Endothelial cell of umbilical vein (primary cell): ENCODE results near the gene TSPAN18. TPM values are rescaled to one million over a fixed set of nuclear protein-coding genes. Genes with fewer than 3 reads are reported as not detected.

Experiments used
- BruUV-seq: library from RNA; stranded (reverse); fragments of 400-500 nt; replicated peaks from 2 replicates; lab custom pipeline; 2021; lab: Mats Ljungman, UMichigan
- CTCF ChIA-PET: fragments of 300-600, 350-600 bp; sonication (Branson Sonifier 250); formaldehyde crosslinking; loops from one replicate; lab custom pipeline; 2021; ENCODE audit warnings: antibody characterized with exemption, inconsistent platforms; lab: Charles Lee
- POLR2A ChIA-PET: fragments of 300-600, 350-600 bp; sonication (Branson Sonifier 250); formaldehyde crosslinking; loops from one replicate; lab custom pipeline; 2021; ENCODE audit warnings: antibody characterized with exemption, inconsistent platforms; lab: Charles Lee
- DNase-seq: peaks from one replicate; pipeline ENCODE4 v3.0.0-alpha.2; 2011; ENCODE audit warnings: low read depth, low spot score
- FAIRE-seq: peaks from 2 replicates; lab custom pipeline; 2011; peaks lifted over from hg19 to GRCh38; lab: Jason Lieb, UNC
- H2AFZ ChIP-seq: 2 replicates; pipeline ENCODE4 v1.6.0; 2012; ENCODE audit warnings: low read depth, low read length, control low read depth, inconsistent platforms
- H3K27ac ChIP-seq: 2 replicates; pipeline ENCODE4 v1.5.1; 2011; ENCODE audit warnings: low read depth, mild to moderate bottlenecking, control low read depth, low read length, moderate library complexity; ENCODE audit not compliant: insufficient read depth
- H3K27me3 ChIP-seq, 2 experiments: 2 replicates each; pipeline versions ENCODE4 v1.6.0 to v1.6.1; 2011; ENCODE audit warnings: low read length in 2 of 2, mixed read lengths in 1 of 2; ENCODE audit not compliant: control insufficient read depth in 2 of 2, insufficient read depth in 2 of 2
- H3K36me3 ChIP-seq, 2 experiments: 2 replicates in 1 of 2; 3 replicates in 1 of 2; pipeline ENCODE4 v1.5.1; 2011; ENCODE audit warnings: low read length in 2 of 2, mild to moderate bottlenecking in 1 of 2, moderate library complexity in 1 of 2; ENCODE audit not compliant: control insufficient read depth in 2 of 2, insufficient read depth in 2 of 2; ENCODE audit errors: extremely low read depth in 1 of 2
- H3K4me1 ChIP-seq: 3 replicates; pipeline ENCODE4 v1.5.1; 2011; ENCODE audit warnings: mild to moderate bottlenecking, low read length; ENCODE audit not compliant: control insufficient read depth, insufficient read depth; ENCODE audit errors: extremely low read depth
- H3K4me2 ChIP-seq: 2 replicates; pipeline ENCODE4 v1.6.1; 2011; ENCODE audit warnings: low read length, control low read depth, mixed read lengths; ENCODE audit not compliant: insufficient read depth
- H3K4me3 ChIP-seq, 3 experiments: fragments of 200-600 bp in 1 of 3; sonication (generic), shearing (Covaris generic) in 1 of 3; replicated peaks in 1 of 3; 2 replicates each; pipeline ENCODE4 v1.5.1; 2011 to 2016; ENCODE audit warnings: control low read depth in 3 of 3, low read length in 3 of 3, mild to moderate bottlenecking in 2 of 3, inconsistent platforms in 1 of 3, low read depth in 1 of 3, moderate library complexity in 1 of 3; ENCODE audit not compliant: insufficient read depth in 1 of 3
- H3K79me2 ChIP-seq: 2 replicates; pipeline ENCODE4 v1.6.0; 2012; ENCODE audit warnings: low read length, inconsistent platforms; ENCODE audit not compliant: control insufficient read depth, insufficient read depth
- H3K9ac ChIP-seq: replicated peaks from 2 replicates; pipeline ENCODE3; 2011; ENCODE audit warnings: low read length, control low read depth; ENCODE audit not compliant: insufficient read depth; ENCODE audit errors: extremely low read depth
- H3K9me1 ChIP-seq: replicated peaks from 3 replicates; pipeline ENCODE4 v1.6.0; 2011; ENCODE audit warnings: mild to moderate bottlenecking, low read length; ENCODE audit not compliant: control insufficient read depth, insufficient read depth; ENCODE audit errors: extremely low read depth
- H3K9me3 ChIP-seq: replicated peaks from 2 replicates; pipeline ENCODE4 v1.5.1; 2012; ENCODE audit warnings: low read length, inconsistent platforms; ENCODE audit not compliant: control insufficient read depth, insufficient read depth
- H4K20me1 ChIP-seq: replicated peaks from 2 replicates; pipeline ENCODE3; 2011; ENCODE audit warnings: mild to moderate bottlenecking, low read length; ENCODE audit not compliant: control insufficient read depth, insufficient read depth; ENCODE audit errors: extremely low read depth
- CTCF ChIP-seq, 2 donors: IDR thresholded peaks; 1 replicate in 1 of 2; 2 replicates in 1 of 2; pipeline ENCODE4 v1.5.1; 2011; ENCODE audit warnings: low read length in 2 of 2, mild to moderate bottlenecking in 2 of 2, moderate library complexity in 2 of 2, control low read depth in 1 of 2, inconsistent platforms in 1 of 2, low read depth in 1 of 2; ENCODE audit not compliant: insufficient read depth in 1 of 2; ENCODE audit errors: extremely low read depth in 1 of 2
- EZH2 ChIP-seq: IDR thresholded peaks from 2 replicates; pipeline ENCODE4 v1.6.1; 2012; ENCODE audit warnings: borderline replicate concordance, low read depth, mild to moderate bottlenecking, moderate library complexity, low read length, inconsistent platforms; ENCODE audit not compliant: severe bottlenecking
- FOS ChIP-seq: IDR thresholded peaks from 2 replicates; pipeline ENCODE4 v1.6.1; 2011; ENCODE audit warnings: mild to moderate bottlenecking, low read length, moderate library complexity, borderline replicate concordance; ENCODE audit not compliant: insufficient read depth
- GATA2 ChIP-seq: IDR thresholded peaks from 2 replicates; pipeline ENCODE4 v1.7.0; 2011; ENCODE audit warnings: low read depth, mild to moderate bottlenecking, moderate library complexity, mixed read lengths, low read length; ENCODE audit not compliant: insufficient read length, insufficient read depth
- JUN ChIP-seq: IDR thresholded peaks from 2 replicates; pipeline ENCODE4 v1.6.1; 2011; ENCODE audit warnings: borderline replicate concordance, low read depth; ENCODE audit not compliant: insufficient read length, insufficient read depth
- MYC ChIP-seq: IDR thresholded peaks from one replicate; pipeline ENCODE4 v1.6.1; 2011; ENCODE audit warnings: mild to moderate bottlenecking, low read depth, low read length
- POLR2A ChIP-seq: IDR thresholded peaks from 2 replicates; pipeline ENCODE4 v1.6.1; 2012; ENCODE audit warnings: low read depth, mild to moderate bottlenecking, control low read depth, low read length
- POLR2AphosphoS5 ChIP-seq: IDR thresholded peaks from 2 replicates; pipeline ENCODE4 v1.6.1; 2012; ENCODE audit warnings: low read depth, mild to moderate bottlenecking, control low read depth, low read length, moderate library complexity; ENCODE audit not compliant: insufficient read depth
- dilution Hi-C: fragments of 300-500 bp; cut with MboI; formaldehyde crosslinking; loops from one replicate; pipeline ENCODE4 v1.15.0; 2019; ENCODE audit warnings: low sequenced_read_pairs; ENCODE audit not compliant: extremely low pct_ligation_motif_present
- intact Hi-C: fragments of 100-400 bp; cut with micrococcal nuclease; formaldehyde crosslinking; loops from one replicate; pipeline ENCODE4 v1.10.0; 2022
- polyA plus RNA-seq, 4 experiments: library from polyadenylated mRNA; depleted of rRNA in 3 of 4; stranded (reverse) in 3 of 4; unstranded in 1 of 4; fragments of >200 nt; gene quantifications; 2 replicates each; pipeline versions ENCODE4 v1.2.1 to v1.2.3, GENCODE V29; 2011 to 2012; ENCODE audit warnings: missing spikeins in 1 of 4
- total RNA-seq: library from RNA; stranded (reverse); gene quantifications from 2 replicates; pipeline ENCODE4 v1.2.3, GENCODE V29; 2021
- TF ChIP-seq, protein P1 (sequence below): IDR thresholded peaks from 2 replicates; pipeline ENCODE4 v1.6.1; 2011; ENCODE audit not compliant: insufficient read depth, insufficient read length

Gene TSPAN18
- total and polyA plus RNA-seq, 2 donors (not counting 3 experiments of a cell fraction or from before 2014, with no cell fraction given) = 32.2 to 118 TPM

GRCh38 chr11:44945666-44946065 lies 218.9 kb downstream of the TSPAN18 start:
- Histone ChIP-seq H3K9ac (no peak overlapping the region), H4K20me1 (peaks cover 2% of the 10 kb centered on the region), H3K36me3 (no peaks in the 10 kb centered on the region), H3K4me3 (no peak overlapping the region), H3K27ac (no peak overlapping the region), H3K4me1 (peaks cover 3% of the 10 kb centered on the region), H2AFZ (no peak overlapping the region), H3K4me2 (no peak overlapping the region), H3K27me3 (no peaks in the 10 kb centered on the region), H3K9me1 (no peaks in the 10 kb centered on the region), H3K79me2 (no peaks in the 10 kb centered on the region), H3K9me3 (no peaks in the 10 kb centered on the region)
- intact Hi-C loops = no loop called here
- CTCF ChIA-PET = interaction anchor here (1.6 to 24.5 kb wide), 5 partner anchors 9 to 156 kb away, joined by 3 to 1618 read pairs (median 19); no protein-coding TSS in a partner anchor
- TF ChIP-seq GATA2 (no peak), FOS (no peak), POLR2A (no peak), CTCF (IDR thresholded peaks at IDR 0.05; ENCODE audit: extremely low read depth in 1 of 2, insufficient read depth in 1 of 2, low read depth in 1 of 2, low read length in 2 of 2) (no peak), EZH2 (no peak), MYC (no peak), POLR2AphosphoS5 (no peak), JUN (no peak)
- TF ChIP-seq, protein P1, sequence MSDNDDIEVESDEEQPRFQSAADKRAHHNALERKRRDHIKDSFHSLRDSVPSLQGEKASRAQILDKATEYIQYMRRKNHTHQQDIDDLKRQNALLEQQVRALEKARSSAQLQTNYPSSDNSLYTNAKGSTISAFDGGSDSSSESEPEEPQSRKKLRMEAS = no peak
- peak; percentile 23 for DNase-seq
- BruUV-seq = no TSS peak
- dilution Hi-C loops = no loop called here
- POLR2A ChIA-PET = interaction anchor here (1.3 kb wide), 1 partner anchor 80 kb away, joined by 4 read pairs; no protein-coding TSS in a partner anchor
- FAIRE-seq = no peak
